Measurements from ENCODE around the gene TYRO3. TPM values are rescaled to one million over a fixed set of nuclear protein-coding genes. Genes with fewer than 3 reads are reported as not detected.
"Not testable (repeated sequence)": the region's sequence is repeated elsewhere in the genome, so short reads cannot be mapped to it uniquely, and the experiment has no call there.

TYRO3 gene
- total RNA-seq, 1 donor from 2014 or later: 63.4 TPM

GRCh38 chr15:41553731-41554130 lies 5.3 kb upstream of the TYRO3 start:
- no peak for DNase-seq (ENCODE audit: low spot score)

GRCh38 chr15:41554343-41554742 lies 4.7 kb upstream of the TYRO3 start:
- DNase-seq (ENCODE audit: low spot score): no peak

GRCh38 chr15:41554915-41555314 lies 4.1 kb upstream of the TYRO3 start:
- DNase-seq (ENCODE audit: low spot score): no peak

- DNase-seq (ENCODE audit: low spot score): no peak
These were observed 2.3 kb upstream of the TYRO3 start for GRCh38 chr15:41556677-41557076.

GRCh38 chr15:41557673-41558399 lies 1.2 kb upstream of the TYRO3 start:
- no peak for DNase-seq (ENCODE audit: low spot score)

GRCh38 chr15:41559239-41559782 lies 299 bp downstream of the TYRO3 start:
- no peak for DNase-seq (ENCODE audit: low spot score)

GRCh38 chr15:41560572-41560874 lies 1.5 kb downstream of the TYRO3 start:
- DNase-seq (ENCODE audit: low spot score): no peak

GRCh38 chr15:41561104-41561776 lies 2.2 kb downstream of the TYRO3 start:
- no peak for DNase-seq (ENCODE audit: low spot score)

GRCh38 chr15:41561777-41562145 lies 2.7 kb downstream of the TYRO3 start:
- DNase-seq (ENCODE audit: low spot score): no peak

GRCh38 chr15:41562244-41562643 lies 3.2 kb downstream of the TYRO3 start:
- no peak for DNase-seq (ENCODE audit: low spot score)

- DNase-seq (ENCODE audit: low spot score): no peak
These were observed 3.8 kb downstream of the TYRO3 start for GRCh38 chr15:41562784-41563198.

GRCh38 chr15:41564286-41564959 lies 5.4 kb downstream of the TYRO3 start:
- no peak for DNase-seq (ENCODE audit: low spot score)

GRCh38 chr15:41564960-41565502 lies 6.0 kb downstream of the TYRO3 start:
- DNase-seq (ENCODE audit: low spot score): no peak

- no peak for DNase-seq (ENCODE audit: low spot score)
These were observed 6.7 kb downstream of the TYRO3 start for GRCh38 chr15:41565702-41566101.

GRCh38 chr15:41566121-41566885 lies 7.3 kb downstream of the TYRO3 start:
- no peak for DNase-seq (ENCODE audit: low spot score)

GRCh38 chr15:41567261-41567660 lies 8.2 kb downstream of the TYRO3 start:
- DNase-seq (ENCODE audit: low spot score): no peak

GRCh38 chr15:41567862-41568261 lies 8.8 kb downstream of the TYRO3 start:
- DNase-seq (ENCODE audit: low spot score): no peak

GRCh38 chr15:41568350-41569017 lies 9.5 kb downstream of the TYRO3 start:
- no peak for DNase-seq (ENCODE audit: low spot score)

GRCh38 chr15:41569232-41569631 lies 10.2 kb downstream of the TYRO3 start:
- DNase-seq (ENCODE audit: low spot score): not testable (repeated sequence)

GRCh38 chr15:41570764-41571163 lies 11.8 kb downstream of the TYRO3 start:
- DNase-seq (ENCODE audit: low spot score): no peak

- DNase-seq (ENCODE audit: low spot score): no peak
These were observed 12.9 kb downstream of the TYRO3 start for GRCh38 chr15:41571948-41572347.

Data from mesenteric fat pad (tissue), 1 donor.